HG02623 (cell line): ENCODE measurements around the gene TLX2.

Experiments
- ATAC-seq: cut with Tn5 transposase; IDR thresholded peaks from one replicate; pipeline ENCODE4 v1.9.1; 2021; ENCODE audit warnings: moderate library complexity; ENCODE audit not compliant: unreplicated experiment

Gene TLX2

GRCh38 chr2:74531666-74532065 is 17.4 kb downstream of the TLX2 start:
- no peak for ATAC-seq

- no peak for ATAC-seq
Observed at GRCh38 chr2:74532222-74532621, 18.0 kb downstream of the TLX2 start.

- ATAC-seq = no peak
Observed at GRCh38 chr2:74533464-74533863, 19.2 kb downstream of the TLX2 start.

GRCh38 chr2:74534411-74534810 is 20.2 kb downstream of the TLX2 start:
- no peak for ATAC-seq

- no peak for ATAC-seq
Observed at GRCh38 chr2:74535440-74535965, 21.3 kb downstream of the TLX2 start.

- ATAC-seq = no peak
Observed at GRCh38 chr2:74536166-74536950, 22.1 kb downstream of the TLX2 start.

GRCh38 chr2:74537140-74537539 is 22.9 kb downstream of the TLX2 start:
- no peak for ATAC-seq

- ATAC-seq = no peak
Observed at GRCh38 chr2:74538881-74539339, 24.7 kb downstream of the TLX2 start.

- no peak for ATAC-seq
Observed at GRCh38 chr2:74540291-74540690, 26.0 kb downstream of the TLX2 start.

GRCh38 chr2:74542978-74543377 is 28.7 kb downstream of the TLX2 start:
- no peak for ATAC-seq

- ATAC-seq = no peak
Observed at GRCh38 chr2:74544634-74545033, 30.4 kb downstream of the TLX2 start.

GRCh38 chr2:74546004-74546403 is 31.8 kb downstream of the TLX2 start:
- ATAC-seq = no peak

GRCh38 chr2:74548285-74548899 is 34.1 kb downstream of the TLX2 start:
- ATAC-seq = no peak

GRCh38 chr2:74548900-74549826 is 34.9 kb downstream of the TLX2 start:
- no peak for ATAC-seq

- ATAC-seq = no peak
Observed at GRCh38 chr2:74550231-74550630, 36.0 kb downstream of the TLX2 start.

- ATAC-seq = no peak
Observed at GRCh38 chr2:74551530-74551929, 37.3 kb downstream of the TLX2 start.

- no peak for ATAC-seq
Observed at GRCh38 chr2:74551942-74552913, 38.0 kb downstream of the TLX2 start.

- no peak for ATAC-seq
Observed at GRCh38 chr2:74552914-74553811, 38.9 kb downstream of the TLX2 start.
